GM21723 (cell line): ENCODE results near the gene BLOC1S1.

ENCODE experiments used
- ATAC-seq: cut with Tn5 transposase; IDR thresholded peaks from one replicate; pipeline ENCODE4 v1.9.1; 2021; ENCODE audit warnings: mild to moderate bottlenecking, moderate library complexity; ENCODE audit not compliant: unreplicated experiment

Gene BLOC1S1

DNA sequence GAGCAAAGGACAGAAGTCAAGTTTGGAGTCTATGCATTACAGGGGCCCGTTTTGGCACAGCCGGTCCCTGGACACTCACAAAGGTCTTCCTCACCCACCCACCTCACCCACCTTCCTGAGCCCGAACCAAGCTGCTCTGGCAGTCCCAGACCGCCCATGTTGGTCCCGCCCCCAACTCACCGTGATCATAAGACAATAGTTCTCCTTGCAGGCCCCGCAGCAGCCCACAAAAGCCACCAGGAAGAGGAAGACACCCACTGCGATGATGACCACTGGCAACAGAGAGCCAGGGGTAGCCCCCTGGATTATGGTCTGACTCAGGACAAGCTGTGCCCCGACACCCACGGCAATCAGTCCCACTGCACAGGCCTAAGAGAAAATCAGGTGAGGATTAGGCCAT lies 11.1 kb downstream of the BLOC1S1 start:
- no peak for ATAC-seq

DNA sequence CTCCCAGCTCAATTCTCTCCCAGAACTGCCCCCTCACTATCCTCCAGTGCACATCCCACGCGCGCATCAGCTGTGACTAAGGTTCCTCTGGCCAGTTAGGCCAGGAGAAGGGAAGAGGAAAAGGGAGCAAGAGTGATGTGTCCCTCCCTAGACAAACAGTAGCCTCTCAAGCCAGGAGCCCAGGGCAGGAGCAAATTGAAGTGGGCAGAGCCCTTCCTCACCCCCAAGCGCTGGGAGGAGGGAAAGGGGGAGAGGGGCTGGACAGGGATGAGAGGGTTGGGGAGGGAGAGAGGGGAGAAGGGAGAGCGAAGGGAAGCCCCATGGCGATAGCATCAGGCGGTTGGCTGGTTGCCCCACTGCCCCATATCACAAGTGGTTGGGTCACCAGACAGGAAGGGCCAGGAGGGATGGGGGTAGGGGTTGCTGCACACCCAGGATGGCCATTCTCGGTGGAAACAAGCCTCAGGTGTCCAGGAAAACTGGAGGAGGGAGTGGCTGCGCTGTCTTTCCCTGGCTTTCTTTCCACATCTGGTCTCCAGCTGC lies 11.9 kb downstream of the BLOC1S1 start:
- ATAC-seq = no peak

- ATAC-seq = peak; percentile 20
Measured at GRCh38 chr12:55728186-55728938, 12.5 kb downstream of the BLOC1S1 start.

GRCh38 chr12:55728939-55729818 lies 13.3 kb downstream of the BLOC1S1 start, which contains the start of gene CD63:
CD63 (minus strand) TSS chr12:55729009; CDS start chr12:55728341, 668 bp downstream.
- ATAC-seq = peak; percentile 68

DNA sequence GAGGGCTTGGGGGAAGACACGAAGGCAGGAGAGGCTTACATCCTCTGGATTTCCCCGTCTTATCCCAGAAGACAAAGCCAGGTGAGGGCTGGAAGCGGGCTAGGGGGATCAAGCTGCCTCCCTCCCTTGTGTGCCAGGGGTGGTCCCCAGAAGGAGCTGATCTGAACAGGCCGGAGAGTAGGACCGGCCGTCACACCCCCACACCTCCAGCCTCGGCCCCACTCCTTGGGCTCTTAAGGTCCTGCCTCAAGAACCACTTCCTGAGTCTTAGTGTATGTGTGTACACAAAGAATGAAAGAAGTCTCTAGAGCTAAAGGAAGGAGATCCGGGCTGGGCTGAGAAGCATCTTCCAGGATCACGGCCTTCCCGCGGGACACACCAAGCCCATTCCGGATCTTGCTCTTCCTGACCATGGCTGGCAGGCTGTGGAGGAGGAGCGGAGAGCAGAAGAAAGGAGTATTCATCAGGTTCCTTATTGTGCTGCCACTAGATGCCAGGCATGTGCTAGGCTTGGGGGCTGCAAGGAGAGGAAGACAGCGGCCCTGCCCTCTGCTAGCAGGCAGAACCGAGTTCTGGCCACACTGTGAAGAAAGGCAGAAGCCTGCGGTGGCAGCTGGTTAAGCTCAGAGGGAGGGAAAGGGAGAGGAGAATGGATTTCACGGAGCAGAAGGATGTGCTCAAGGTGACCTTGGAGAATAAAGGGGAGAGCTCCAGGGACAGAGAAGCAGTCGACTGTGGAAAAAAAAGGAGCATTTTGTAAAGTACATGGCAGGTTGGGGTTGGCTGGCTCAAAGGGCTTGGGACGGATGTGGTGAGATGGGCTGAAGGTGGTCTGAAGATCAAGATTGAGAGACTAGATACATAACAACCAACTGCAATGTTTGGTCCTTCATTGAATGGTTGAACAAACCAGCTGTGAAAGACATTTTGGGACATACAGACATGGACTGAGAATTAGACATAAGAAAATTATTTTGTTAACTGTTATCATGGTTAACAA lies 14.3 kb downstream of the BLOC1S1 start:
- peak; percentile 44 for ATAC-seq

DNA sequence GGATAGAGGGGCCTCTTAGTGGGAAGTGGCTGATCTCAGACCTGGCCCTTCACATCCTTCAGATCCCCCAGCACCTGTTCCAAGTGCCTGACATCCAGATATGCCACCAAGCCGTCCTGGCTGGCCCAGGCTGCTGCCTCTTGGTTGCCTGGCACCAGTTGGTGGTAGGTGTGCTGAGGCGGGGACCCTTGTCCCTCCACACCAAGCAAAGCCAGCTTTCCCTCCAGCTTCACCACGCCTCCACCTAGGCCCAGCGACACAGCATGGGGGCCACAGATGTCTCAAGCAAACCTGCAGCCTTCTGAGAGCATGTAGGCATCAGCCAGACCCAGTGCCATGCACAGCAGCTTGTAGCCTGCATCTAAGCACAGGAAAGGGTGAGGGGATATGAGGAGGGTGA lies 16.4 kb downstream of the BLOC1S1 start:
- no peak for ATAC-seq

- no peak for ATAC-seq
Measured at GRCh38 chr12:55733021-55733555, 17.2 kb downstream of the BLOC1S1 start.

DNA sequence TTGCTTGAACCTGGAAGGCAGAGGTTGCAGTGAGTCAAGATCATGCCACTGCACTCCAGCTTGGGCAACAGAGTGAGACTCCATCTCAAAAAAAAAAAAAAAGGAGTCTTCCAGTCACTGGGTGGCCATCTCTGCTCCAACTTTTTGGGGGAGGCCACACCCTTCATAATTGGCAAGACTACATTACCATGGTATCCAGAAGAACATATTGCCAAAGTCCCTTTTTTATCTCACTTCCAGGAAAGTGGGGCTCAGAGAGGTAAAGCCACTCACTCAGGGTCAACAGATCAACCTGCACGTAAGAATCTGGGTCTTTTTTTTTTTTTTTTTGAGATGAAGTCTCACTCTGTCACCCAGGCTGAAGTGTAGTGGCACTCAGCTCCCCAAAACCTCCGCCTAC lies 18.0 kb downstream of the BLOC1S1 start:
- no peak for ATAC-seq

GRCh38 chr12:55734595-55734994 lies 18.7 kb downstream of the BLOC1S1 start:
- no peak for ATAC-seq

GRCh38 chr12:55736076-55736475 lies 20.2 kb downstream of the BLOC1S1 start:
- ATAC-seq = no peak

GRCh38 chr12:55736780-55737580 lies 21.1 kb downstream of the BLOC1S1 start:
- ATAC-seq = peak; percentile 39

DNA sequence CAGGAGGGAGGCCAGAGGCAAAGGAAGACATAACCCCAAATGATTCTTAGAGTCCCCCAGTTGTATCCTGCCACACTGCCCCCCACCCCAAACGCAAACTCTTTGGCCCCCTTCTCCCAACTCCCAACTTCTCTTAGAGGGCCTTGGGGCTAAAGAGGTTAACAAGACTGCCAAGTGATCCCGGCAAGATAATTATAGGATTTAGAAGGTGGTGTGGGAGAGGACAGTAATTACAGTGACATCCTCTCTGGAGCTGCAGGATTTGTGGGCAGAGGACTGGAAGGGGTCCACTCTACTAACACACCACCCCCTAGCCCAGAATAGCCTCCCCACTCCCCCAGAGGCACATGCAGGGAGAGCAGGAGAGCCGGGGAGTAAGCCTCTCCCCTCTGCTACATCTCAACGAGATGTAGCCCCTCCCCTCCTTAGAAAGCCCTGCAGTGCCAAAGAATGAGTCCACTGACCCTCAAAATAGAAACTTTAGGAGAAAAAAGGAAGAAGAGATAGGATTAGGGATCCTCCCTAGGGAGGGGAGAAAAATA lies 21.8 kb downstream of the BLOC1S1 start:
- peak; percentile 3 for ATAC-seq

- peak; percentile 83 for ATAC-seq
Measured at GRCh38 chr12:55738123-55739024, 22.5 kb downstream of the BLOC1S1 start.

GRCh38 chr12:55739025-55739378 lies 23.2 kb downstream of the BLOC1S1 start:
- ATAC-seq = no peak

GRCh38 chr12:55741931-55742680 lies 26.3 kb downstream of the BLOC1S1 start:
- no peak for ATAC-seq

DNA sequence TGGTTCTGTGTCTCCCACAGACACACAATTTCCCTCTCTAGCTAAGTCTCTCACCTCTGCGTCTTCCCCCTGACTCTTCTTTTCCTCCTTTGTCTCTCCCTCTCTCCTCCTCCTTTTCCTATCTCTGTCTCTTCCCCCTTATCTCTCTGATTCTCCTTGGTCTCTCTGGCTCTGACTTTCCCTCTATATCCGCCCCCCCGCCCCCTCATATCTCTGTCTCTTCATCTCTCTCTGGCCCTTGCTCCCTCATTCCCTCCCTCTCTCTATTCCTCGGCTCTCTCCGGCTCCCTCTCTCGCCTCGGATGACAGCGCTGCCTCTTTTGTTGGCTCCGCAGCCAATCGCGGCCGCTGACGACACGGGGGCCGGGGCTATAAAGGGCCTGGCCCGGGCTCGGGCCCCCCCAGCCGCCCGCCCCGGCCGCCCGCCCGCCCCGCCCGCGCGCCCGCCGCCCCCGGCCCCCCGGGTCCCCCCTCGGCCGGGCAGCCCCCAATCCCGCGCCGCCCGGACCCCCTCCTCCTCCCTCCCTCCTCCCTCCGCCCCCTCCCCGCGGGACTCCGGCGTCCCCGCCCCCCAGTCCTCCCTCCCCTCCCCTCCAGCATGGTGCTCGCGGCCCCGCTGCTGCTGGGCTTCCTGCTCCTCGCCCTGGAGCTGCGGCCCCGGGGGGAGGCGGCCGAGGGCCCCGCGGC lies 27.0 kb downstream of the BLOC1S1 start, which contains the start of gene GDF11:
GDF11 (plus strand) TSS at position 404 of the 687 bp plus-strand sequence; CDS start at position 599, 195 bp downstream.
- ATAC-seq = peak; percentile 36
